Measurements from ENCODE around the gene COMT.
"Not testable (repeated sequence)": the region's sequence is repeated elsewhere in the genome, so short reads cannot be mapped to it uniquely, and the experiment has no call there.

The COMT gene

GRCh38 chr22:19903031-19903430 is 38.5 kb upstream of the COMT start:
- no peak for DNase-seq (ENCODE audit: insufficient read length, low spot score)
- FAIRE-seq, result no peak
- no peak for TF ChIP-seq CTCF (IDR thresholded peaks at IDR 0.05; ENCODE audit: insufficient read depth, missing control alignments)

- FAIRE-seq (no peak), DNase-seq (ENCODE audit: insufficient read length, low spot score) (no peak)
- no peak for TF ChIP-seq CTCF (IDR thresholded peaks at IDR 0.05; ENCODE audit: insufficient read depth, missing control alignments)
Measured at GRCh38 chr22:19903513-19903912, 38.1 kb upstream of the COMT start.

GRCh38 chr22:19904174-19904856 is 37.3 kb upstream of the COMT start:
- DNase-seq (ENCODE audit: insufficient read length, low spot score) (no peak), FAIRE-seq (no peak)
- TF ChIP-seq CTCF (IDR thresholded peaks at IDR 0.05; ENCODE audit: insufficient read depth, missing control alignments), result no peak

- FAIRE-seq (no peak), DNase-seq (ENCODE audit: insufficient read length, low spot score) (no peak)
- TF ChIP-seq CTCF (IDR thresholded peaks at IDR 0.05; ENCODE audit: insufficient read depth, missing control alignments), result no peak
Measured at GRCh38 chr22:19904935-19905334, 36.6 kb upstream of the COMT start.

- TF ChIP-seq CTCF (IDR thresholded peaks at IDR 0.05; ENCODE audit: insufficient read depth, missing control alignments), result no peak
- DNase-seq (ENCODE audit: insufficient read length, low spot score), result no peak
- FAIRE-seq, result no peak
Measured at GRCh38 chr22:19905347-19906276, 36.0 kb upstream of the COMT start.

- FAIRE-seq; DNase-seq (ENCODE audit: insufficient read length, low spot score): not testable (repeated sequence)
Measured at GRCh38 chr22:19906864-19907263, 34.7 kb upstream of the COMT start.

- FAIRE-seq, result not testable (repeated sequence)
Measured at GRCh38 chr22:19907902-19908301, 33.7 kb upstream of the COMT start.

More at GRCh38 chr22:19907902-19908301, 33.7 kb upstream of the COMT start:
- DNase-seq (ENCODE audit: insufficient read length, low spot score), result not testable (repeated sequence)
